ENCODE data around the gene SMPD1. TPM values are rescaled to one million over a fixed set of nuclear protein-coding genes. Genes with fewer than 3 reads are reported as not detected.

SMPD1 gene
- total and polyA plus RNA-seq, 4 donors, result 19.3 to 69.5 (median 32.9) TPM

- H3K36me3 ChIP-seq (ENCODE audit: control insufficient read depth in 4 of 4, insufficient read depth in 4 of 4, low read length in 4 of 4), result peaks cover 5 to 17% (median 11%) of the 10 kb centered on the region in 4 donors
- H3K9me3 ChIP-seq (ENCODE audit: control insufficient read depth in 4 of 4, insufficient read depth in 3 of 4, low read length in 3 of 4), result no peaks in the 10 kb centered on the region
- WGBS, 2 donors, result 96% methylated on average over 14 to 15 of the region's 15 CpGs
These were observed 10.4 kb downstream of the SMPD1 start for GRCh38 chr11:6400431-6401345.

GRCh38 chr11:6401464-6401863 lies 11.2 kb downstream of the SMPD1 start:
- H3K9me3 ChIP-seq (ENCODE audit: control insufficient read depth in 4 of 4, insufficient read depth in 3 of 4, low read length in 3 of 4), result no peaks in the 10 kb centered on the region
- peaks cover 0 to 12% (median 8%) of the 10 kb centered on the region in 5 donors for H3K4me1 ChIP-seq (ENCODE audit: control insufficient read depth in 5 of 5, insufficient read depth in 5 of 5, low read length in 5 of 5)
- no peak overlapping the region for H3K4me3 ChIP-seq
- 92 to 96% methylated on average over 7 of the region's 7 CpGs for WGBS, 2 donors
- ATAC-seq (ENCODE audit: insufficient read depth, low FRiP score), result no peak
- peaks cover 5 to 15% (median 11%) of the 10 kb centered on the region in 4 donors for H3K36me3 ChIP-seq (ENCODE audit: control insufficient read depth in 4 of 4, insufficient read depth in 4 of 4, low read length in 4 of 4)
- TF ChIP-seq CTCF (IDR thresholded peaks at IDR 0.05; ENCODE audit: control extremely low read depth, extremely low read depth), result no peak
- no peak overlapping the region for H3K9ac ChIP-seq (ENCODE audit: insufficient read depth in 1 of 2, low read length in 2 of 2)
- H3K27ac ChIP-seq (ENCODE audit: low read depth in 1 of 2, low read length in 1 of 2), result no peak overlapping the region
- H3K27me3 ChIP-seq (ENCODE audit: control insufficient read depth in 3 of 3, insufficient read depth in 3 of 3, low read length in 2 of 3), result no peaks in the 10 kb centered on the region
- no peak for DNase-seq

More at GRCh38 chr11:6400431-6401345, 10.4 kb downstream of the SMPD1 start:
- Histone ChIP-seq H3K27me3 (ENCODE audit: control insufficient read depth in 3 of 3, insufficient read depth in 3 of 3, low read length in 2 of 3) (no peaks in the 10 kb centered on the region), H3K9ac (ENCODE audit: insufficient read depth in 1 of 2, low read length in 2 of 2) (no peak overlapping the region), H3K4me3 (no peak overlapping the region), H3K4me1 (ENCODE audit: control insufficient read depth in 5 of 5, insufficient read depth in 5 of 5, low read length in 5 of 5) (peaks cover 0 to 12% (median 8%) of the 10 kb centered on the region in 5 donors), H3K27ac (ENCODE audit: low read depth in 1 of 2, low read length in 1 of 2) (no peak overlapping the region)
- ATAC-seq (ENCODE audit: insufficient read depth, low FRiP score), result no peak
- no peak for DNase-seq
- TF ChIP-seq CTCF (IDR thresholded peaks at IDR 0.05; ENCODE audit: control extremely low read depth, extremely low read depth), result no peak

- no peak for TF ChIP-seq CTCF (IDR thresholded peaks at IDR 0.05; ENCODE audit: control extremely low read depth, extremely low read depth)
- Histone ChIP-seq H3K9me3 (ENCODE audit: control insufficient read depth in 4 of 4, insufficient read depth in 3 of 4, low read length in 3 of 4) (no peaks in the 10 kb centered on the region), H3K27me3 (ENCODE audit: control insufficient read depth in 3 of 3, insufficient read depth in 3 of 3, low read length in 2 of 3) (no peaks in the 10 kb centered on the region), H3K27ac (ENCODE audit: low read depth in 1 of 2, low read length in 1 of 2) (no peak overlapping the region), H3K36me3 (ENCODE audit: control insufficient read depth in 4 of 4, insufficient read depth in 4 of 4, low read length in 4 of 4) (peaks cover 5 to 15% (median 9%) of the 10 kb centered on the region in 4 donors), H3K4me1 (ENCODE audit: control insufficient read depth in 5 of 5, insufficient read depth in 5 of 5, low read length in 5 of 5) (peaks cover 0 to 11% (median 8%) of the 10 kb centered on the region in 5 donors), H3K9ac (ENCODE audit: insufficient read depth in 1 of 2, low read length in 2 of 2) (no peak overlapping the region), H3K4me3 (no peak overlapping the region)
- WGBS, 2 donors, result 86 to 87% methylated on average over 12 of the region's 12 CpGs
- no peak for ATAC-seq (ENCODE audit: insufficient read depth, low FRiP score)
- no peak for DNase-seq
These were observed 11.8 kb downstream of the SMPD1 start for GRCh38 chr11:6402061-6402470.
